ENCODE measurements around the gene CYP2A7.

- TF ChIP-seq FOXM1 (IDR thresholded peaks at IDR 0.05; ENCODE audit: borderline replicate concordance) (no peak), NFRKB (IDR thresholded peaks at IDR 0.05) (no peak), ARNT (IDR thresholded peaks at IDR 0.05) (no peak), CTBP1 (IDR thresholded peaks at IDR 0.05; ENCODE audit: borderline replicate concordance) (no peak), SUZ12 (IDR thresholded peaks at IDR 0.05) (no peak), HDGF (IDR thresholded peaks at IDR 0.05; ENCODE audit: borderline replicate concordance) (no peak), ZNF384 (IDR thresholded peaks at IDR 0.05) (no peak), FOXA1 (IDR thresholded peaks at IDR 0.05) (no peak), ELF4 (IDR thresholded peaks at IDR 0.05) (no peak), BHLHE40 (IDR thresholded peaks at IDR 0.05; ENCODE audit: borderline replicate concordance) (no peak)
These were observed 6.2 kb upstream of the CYP2A7 start for GRCh38 chr19:40888191-40888590.
